WERI-Rb-1 (cell line): Measurements from ENCODE around the gene DCDC2.
"Not testable (repeated sequence)": the region's sequence is repeated elsewhere in the genome, so short reads cannot be mapped to it uniquely, and the experiment has no call there.

Experiments used
- DNase-seq: peaks from one replicate; pipeline ENCODE4 v3.0.0-alpha.2; 2020
- H3K27ac ChIP-seq: fragments of 250-450 bp; sonication (Bioruptor Pico); 2 replicates; pipeline ENCODE4 v1.5.1; 2020; ENCODE audit warnings: mild to moderate bottlenecking, moderate library complexity
- H3K27me3 ChIP-seq: fragments of 250-450 bp; sonication (Bioruptor Pico); 2 replicates; pipeline ENCODE4 v1.5.1; 2021; ENCODE audit warnings: mild to moderate bottlenecking, low read depth, moderate library complexity; ENCODE audit not compliant: insufficient read depth, severe bottlenecking
- H3K36me3 ChIP-seq: fragments of 250-450 bp; sonication (Bioruptor Pico); 2 replicates; pipeline ENCODE4 v1.5.1; 2020; ENCODE audit warnings: mild to moderate bottlenecking, moderate library complexity
- H3K4me3 ChIP-seq: 2 replicates; pipeline ENCODE4 v1.5.1; 2011; ENCODE audit warnings: low read depth, mild to moderate bottlenecking, control low read depth, low read length
- H3K9me3 ChIP-seq: fragments of 250-450 bp; sonication (Bioruptor Pico); 2 replicates; pipeline ENCODE4 v1.5.1; 2021; ENCODE audit warnings: mild to moderate bottlenecking, moderate library complexity; ENCODE audit not compliant: severe bottlenecking
- TF ChIP-seq, protein P1 (sequence below): IDR thresholded peaks from 2 replicates; pipeline ENCODE4 v1.5.1; 2011; ENCODE audit warnings: low read depth, mild to moderate bottlenecking, control low read depth, inconsistent platforms, low read length

Gene DCDC2

GRCh38 chr6:24357336-24358218 is at the start of gene DCDC2:
Gene DCDC2 (minus strand): TSS chr6:24358059. CDS start chr6:24357750, 309 bp downstream.
- H3K36me3 ChIP-seq: no peaks in the 10 kb centered on the region
- DNase-seq: no peak
- H3K4me3 ChIP-seq: no peak within 1 kb of the TSS
- no peaks in the 10 kb centered on the region for H3K27me3 ChIP-seq
- H3K27ac ChIP-seq: no peak within 1 kb of the TSS
- no peaks in the 10 kb centered on the region for H3K9me3 ChIP-seq
- TF ChIP-seq, protein P1, sequence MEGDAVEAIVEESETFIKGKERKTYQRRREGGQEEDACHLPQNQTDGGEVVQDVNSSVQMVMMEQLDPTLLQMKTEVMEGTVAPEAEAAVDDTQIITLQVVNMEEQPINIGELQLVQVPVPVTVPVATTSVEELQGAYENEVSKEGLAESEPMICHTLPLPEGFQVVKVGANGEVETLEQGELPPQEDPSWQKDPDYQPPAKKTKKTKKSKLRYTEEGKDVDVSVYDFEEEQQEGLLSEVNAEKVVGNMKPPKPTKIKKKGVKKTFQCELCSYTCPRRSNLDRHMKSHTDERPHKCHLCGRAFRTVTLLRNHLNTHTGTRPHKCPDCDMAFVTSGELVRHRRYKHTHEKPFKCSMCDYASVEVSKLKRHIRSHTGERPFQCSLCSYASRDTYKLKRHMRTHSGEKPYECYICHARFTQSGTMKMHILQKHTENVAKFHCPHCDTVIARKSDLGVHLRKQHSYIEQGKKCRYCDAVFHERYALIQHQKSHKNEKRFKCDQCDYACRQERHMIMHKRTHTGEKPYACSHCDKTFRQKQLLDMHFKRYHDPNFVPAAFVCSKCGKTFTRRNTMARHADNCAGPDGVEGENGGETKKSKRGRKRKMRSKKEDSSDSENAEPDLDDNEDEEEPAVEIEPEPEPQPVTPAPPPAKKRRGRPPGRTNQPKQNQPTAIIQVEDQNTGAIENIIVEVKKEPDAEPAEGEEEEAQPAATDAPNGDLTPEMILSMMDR: no peak

DNA sequence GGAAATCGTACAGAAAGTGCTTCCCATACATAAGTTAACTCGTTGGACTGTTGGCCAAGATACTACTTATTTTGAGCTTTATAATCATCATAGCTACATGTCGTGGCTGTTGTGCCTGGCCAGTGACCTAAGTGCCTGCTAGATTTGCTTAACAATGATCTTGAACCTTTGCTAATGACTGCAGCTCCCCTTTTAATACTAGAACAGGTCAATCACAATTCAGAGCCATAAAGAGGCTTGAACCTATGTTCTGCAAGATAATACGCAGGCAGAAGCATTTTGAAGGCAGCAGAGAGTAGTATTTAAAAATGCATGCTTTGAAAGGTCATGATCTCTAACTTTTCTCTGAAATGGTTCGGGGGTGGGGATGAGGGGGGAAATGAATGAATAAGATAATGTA is 47.4 kb upstream of the DCDC2 start:
- Histone ChIP-seq H3K4me3 (no peak overlapping the region), H3K27me3 (no peaks in the 10 kb centered on the region), H3K27ac (no peak overlapping the region), H3K36me3 (peaks cover 65% of the 10 kb centered on the region), H3K9me3 (no peaks in the 10 kb centered on the region)
- DNase-seq: no peak
- TF ChIP-seq, protein P1: no peak

DNA sequence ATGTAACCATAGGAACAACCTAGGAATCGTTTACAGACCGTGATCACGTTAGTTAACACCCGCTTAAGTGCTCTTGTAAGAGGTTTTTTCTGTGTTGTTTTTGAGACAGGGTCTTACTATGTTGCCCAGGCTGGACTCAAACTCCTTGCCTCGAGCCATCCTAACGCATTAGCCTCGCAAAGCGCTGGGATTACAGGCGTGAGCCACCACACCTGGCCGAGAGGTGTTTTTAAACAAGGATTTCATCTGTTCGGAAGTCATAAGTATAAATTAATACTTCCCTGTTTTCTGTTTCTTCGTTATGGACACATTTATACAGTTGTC is 45.6 kb upstream of the DCDC2 start:
- Histone ChIP-seq H3K4me3 (peak overlapping the region; percentile 67), H3K27me3 (no peaks in the 10 kb centered on the region), H3K36me3 (peaks cover 47% of the 10 kb centered on the region), H3K9me3 (no peaks in the 10 kb centered on the region), H3K27ac (peak overlapping the region; percentile 86)
- TF ChIP-seq, protein P1: no peak
- no peak for DNase-seq

GRCh38 chr6:24402697-24403500 is 45.0 kb upstream of the DCDC2 start, which contains the start of gene MRS2:
Gene MRS2 (plus strand): TSS chr6:24402936. CDS start chr6:24403047, 111 bp downstream.
- peak; percentile 97 for DNase-seq
- Histone ChIP-seq H3K9me3 (no peaks in the 10 kb centered on the region), H3K36me3 (peaks cover 42% of the 10 kb centered on the region), H3K27ac (peak within 1 kb of the TSS; percentile 86), H3K4me3 (peak within 1 kb of the TSS; percentile 67), H3K27me3 (no peaks in the 10 kb centered on the region)
- TF ChIP-seq, protein P1: no peak

DNA sequence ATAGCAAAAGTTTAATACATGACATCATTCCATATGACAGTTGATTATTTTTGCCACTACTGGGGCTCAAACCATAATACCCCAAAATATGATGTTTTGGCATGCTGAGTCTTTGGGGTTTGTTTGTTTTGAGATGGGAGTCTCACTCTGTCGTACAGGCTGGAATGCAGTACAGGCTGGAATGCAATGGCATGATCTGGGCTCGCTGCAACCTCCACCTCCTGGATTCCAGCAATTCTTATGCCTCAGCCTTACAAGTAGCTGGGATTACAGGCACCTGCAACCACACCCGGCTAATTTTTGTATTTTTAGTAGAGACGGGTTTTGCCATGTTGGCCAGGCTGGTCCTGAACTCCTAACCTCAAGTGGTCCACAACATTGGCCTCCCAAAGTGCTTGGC is 43.6 kb upstream of the DCDC2 start:
- Histone ChIP-seq H3K4me3 (no peak overlapping the region), H3K27me3 (no peaks in the 10 kb centered on the region), H3K27ac (no peak overlapping the region), H3K9me3 (peaks cover 6% of the 10 kb centered on the region), H3K36me3 (peaks cover 29% of the 10 kb centered on the region)
- TF ChIP-seq, protein P1: no peak
- no peak for DNase-seq

DNA sequence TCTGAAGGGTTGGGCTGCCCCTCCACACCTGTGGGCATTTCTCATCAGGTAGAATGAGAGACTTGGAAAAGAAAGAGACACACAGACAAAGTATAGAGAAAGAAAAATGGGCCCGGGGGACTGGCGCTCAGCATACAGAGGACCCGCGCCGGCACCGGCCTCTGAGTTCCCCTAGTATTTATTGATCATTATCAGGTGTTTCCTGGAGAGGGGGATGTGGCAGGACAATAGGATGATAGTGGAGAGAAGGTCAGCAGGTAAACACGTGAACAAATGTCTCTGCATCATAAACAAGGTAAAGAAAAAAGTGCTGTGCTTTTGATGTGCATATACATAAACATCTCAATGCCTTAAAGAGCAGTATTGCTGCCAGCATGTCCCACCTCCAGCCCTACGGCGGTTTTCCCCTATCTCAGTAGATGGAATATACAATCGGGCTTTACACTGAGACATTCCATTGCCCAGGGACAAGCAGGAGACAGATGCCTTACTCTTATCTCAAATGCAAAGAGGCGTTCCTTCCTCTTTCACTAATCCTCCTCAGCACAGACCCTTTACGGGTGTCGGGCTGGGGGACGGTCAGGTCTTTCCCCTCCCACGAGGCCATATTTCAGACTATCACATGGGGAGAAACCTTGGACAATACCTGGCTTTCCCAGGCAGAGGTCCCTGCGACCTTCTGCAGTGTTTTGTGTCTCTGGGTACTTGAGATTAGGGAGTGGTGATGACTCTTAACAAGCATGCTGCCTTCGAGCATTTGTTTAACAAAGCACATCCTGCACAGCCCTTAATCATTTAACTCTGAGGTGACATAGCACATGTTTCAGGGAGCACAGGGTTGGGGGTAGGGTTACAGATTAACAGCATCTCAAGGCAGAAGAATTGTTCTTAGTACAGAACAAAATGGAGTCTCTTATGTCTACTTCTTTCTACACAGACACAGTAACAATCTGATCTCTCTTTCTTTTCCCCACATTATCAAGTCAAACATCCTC is 42.5 kb upstream of the DCDC2 start:
- H3K27me3 ChIP-seq, H3K27ac ChIP-seq, H3K4me3 ChIP-seq, H3K9me3 ChIP-seq: not testable (repeated sequence)
- peak; percentile 28 for DNase-seq
- H3K36me3 ChIP-seq: peaks cover 20% of the 10 kb centered on the region
